PFSK-1 (cell line): ENCODE measurements around the gene TEX11.

Experiments
- POLR2AphosphoS5 ChIP-seq: IDR thresholded peaks from 2 replicates; pipeline ENCODE4 v1.6.1; 2012; ENCODE audit warnings: low read depth, mild to moderate bottlenecking, control low read depth, low read length, moderate library complexity
- SIN3A ChIP-seq: IDR thresholded peaks from 2 replicates; pipeline ENCODE4 v1.6.1; 2012; ENCODE audit warnings: mild to moderate bottlenecking, low read length, moderate library complexity, borderline replicate concordance; ENCODE audit not compliant: insufficient read depth

DNA sequence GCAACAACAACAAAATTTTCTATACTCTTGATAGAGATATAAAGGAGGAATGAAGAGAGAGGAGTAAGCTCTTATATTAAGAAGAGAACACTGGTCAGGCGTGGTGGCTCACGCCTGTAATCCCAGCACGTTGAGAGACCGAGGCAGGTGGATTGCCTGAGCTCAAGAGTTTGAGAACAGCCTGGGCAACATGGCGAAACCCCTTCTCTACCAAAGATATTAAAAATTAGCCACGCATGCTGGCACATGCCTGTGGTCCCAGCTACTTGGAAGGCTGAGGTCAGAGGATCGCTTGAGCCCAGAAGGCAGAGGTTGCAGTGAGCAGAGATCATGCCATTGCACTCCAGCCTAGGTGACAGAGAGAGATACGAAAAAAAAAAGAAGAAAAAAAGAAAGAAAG is 102.4 kb downstream of the TEX11 start:
- TF ChIP-seq SIN3A: no peak
- no peak for TF ChIP-seq POLR2AphosphoS5
